D721Med (cell line): Measurements from ENCODE around the gene ATP8A2.

Experiments
- DNase-seq: peaks from one replicate; pipeline ENCODE4 v3.0.0; 2011; ENCODE audit warnings: low spot score; ENCODE audit not compliant: insufficient read length
- FAIRE-seq: peaks from 2 replicates; lab custom pipeline; 2011; peaks lifted over from hg19 to GRCh38; lab: Jason Lieb, UNC
- CTCF ChIP-seq: IDR thresholded peaks from 2 replicates; pipeline ENCODE4 v1.5.1; 2012; ENCODE audit warnings: mild to moderate bottlenecking, control low read depth; ENCODE audit not compliant: insufficient read depth; ENCODE audit errors: missing control alignments

The ATP8A2 gene

GRCh38 chr13:26017196-26017921 is 645.6 kb downstream of the ATP8A2 start:
- FAIRE-seq (no peak), DNase-seq (no peak)
- no peak for TF ChIP-seq CTCF

- no peak for DNase-seq
- no peak for TF ChIP-seq CTCF
- no peak for FAIRE-seq
Observed at GRCh38 chr13:26017932-26018665, 646.3 kb downstream of the ATP8A2 start.

GRCh38 chr13:26019251-26019650 is 647.5 kb downstream of the ATP8A2 start:
- no peak for DNase-seq
- TF ChIP-seq CTCF = no peak
- no peak for FAIRE-seq

GRCh38 chr13:26019881-26020870 is 648.4 kb downstream of the ATP8A2 start:
- FAIRE-seq (no peak), DNase-seq (no peak)
- no peak for TF ChIP-seq CTCF

GRCh38 chr13:26020891-26021290 is 649.1 kb downstream of the ATP8A2 start:
- FAIRE-seq = no peak
- TF ChIP-seq CTCF = no peak
- DNase-seq = no peak

- DNase-seq = no peak
- no peak for TF ChIP-seq CTCF
Observed at GRCh38 chr13:26021516-26021915, 649.7 kb downstream of the ATP8A2 start.

More at GRCh38 chr13:26021516-26021915, 649.7 kb downstream of the ATP8A2 start:
- FAIRE-seq = no peak
